Measurements from ENCODE around the gene NLGN4Y.
"Not testable (repeated sequence)": the region's sequence is repeated elsewhere in the genome, so short reads cannot be mapped to it uniquely, and the experiment has no call there.

NLGN4Y gene

DNA sequence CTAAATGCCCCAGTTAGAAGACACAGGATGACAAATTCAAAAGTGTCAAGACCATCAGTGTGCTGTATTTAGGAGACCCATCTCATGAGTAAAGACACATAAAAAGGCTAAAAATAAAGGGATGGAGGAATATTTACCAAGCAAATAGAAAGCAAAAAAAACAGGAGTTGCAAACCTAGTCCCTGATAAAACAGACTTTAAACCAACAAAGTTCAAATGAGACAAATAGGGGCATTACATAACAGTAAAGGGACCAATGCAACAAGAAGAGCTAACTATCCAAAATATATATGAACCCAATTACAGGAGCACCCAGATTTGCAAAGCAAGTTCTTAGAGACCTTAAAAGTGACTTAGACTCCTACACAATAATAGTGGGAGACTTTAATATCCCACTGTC lies 336.1 kb downstream of the NLGN4Y start:
- DNase-seq = no peak

GRCh38 chrY:14861033-14861432 lies 336.7 kb downstream of the NLGN4Y start:
- not testable (repeated sequence) for DNase-seq

- DNase-seq = no peak
These were observed 347.6 kb downstream of the NLGN4Y start for GRCh38 chrY:14871971-14872370.

All from fibroblast of skin of right quadriceps (primary cell).